ENCODE results near the gene COX7A1. TPM values are rescaled to one million over a fixed set of nuclear protein-coding genes. Genes with fewer than 3 reads are reported as not detected.

Gene COX7A1
- total RNA-seq, 1 donor from 2014 or later, result 1.0 TPM

GRCh38 chr19:36128392-36128736, 23.9 kb downstream of the COX7A1 start:
- H3K4me3 ChIP-seq (ENCODE audit: low read depth, low read length), result peak overlapping the region; percentile 47
- no peaks in the 10 kb centered on the region for H3K27me3 ChIP-seq (ENCODE audit: control insufficient read depth, insufficient read depth, low read length)
- no peaks in the 10 kb centered on the region for H3K36me3 ChIP-seq (ENCODE audit: control insufficient read depth, insufficient read depth, low read length)
- TF ChIP-seq CTCF (IDR thresholded peaks at IDR 0.05; ENCODE audit: insufficient read depth, low read length, poor library complexity, severe bottlenecking), result no peak
- DNase-seq (ENCODE audit: low read depth), result no peak

GRCh38 chr19:36125557-36125956, 26.7 kb downstream of the COX7A1 start:
- no peaks in the 10 kb centered on the region for H3K36me3 ChIP-seq (ENCODE audit: control insufficient read depth, insufficient read depth, low read length)
- TF ChIP-seq CTCF (IDR thresholded peaks at IDR 0.05; ENCODE audit: insufficient read depth, low read length, poor library complexity, severe bottlenecking), result no peak
- no peak overlapping the region for H3K4me3 ChIP-seq (ENCODE audit: low read depth, low read length)
- no peak for DNase-seq (ENCODE audit: low read depth)
- H3K27me3 ChIP-seq (ENCODE audit: control insufficient read depth, insufficient read depth, low read length), result no peaks in the 10 kb centered on the region

- no peaks in the 10 kb centered on the region for H3K36me3 ChIP-seq (ENCODE audit: control insufficient read depth, insufficient read depth, low read length)
- no peak for TF ChIP-seq CTCF (IDR thresholded peaks at IDR 0.05; ENCODE audit: insufficient read depth, low read length, poor library complexity, severe bottlenecking)
- H3K4me3 ChIP-seq (ENCODE audit: low read depth, low read length), result no peak overlapping the region
- H3K27me3 ChIP-seq (ENCODE audit: control insufficient read depth, insufficient read depth, low read length), result no peaks in the 10 kb centered on the region
- no peak for DNase-seq (ENCODE audit: low read depth)
Measured at GRCh38 chr19:36121486-36122124, 30.6 kb downstream of the COX7A1 start.

DNA sequence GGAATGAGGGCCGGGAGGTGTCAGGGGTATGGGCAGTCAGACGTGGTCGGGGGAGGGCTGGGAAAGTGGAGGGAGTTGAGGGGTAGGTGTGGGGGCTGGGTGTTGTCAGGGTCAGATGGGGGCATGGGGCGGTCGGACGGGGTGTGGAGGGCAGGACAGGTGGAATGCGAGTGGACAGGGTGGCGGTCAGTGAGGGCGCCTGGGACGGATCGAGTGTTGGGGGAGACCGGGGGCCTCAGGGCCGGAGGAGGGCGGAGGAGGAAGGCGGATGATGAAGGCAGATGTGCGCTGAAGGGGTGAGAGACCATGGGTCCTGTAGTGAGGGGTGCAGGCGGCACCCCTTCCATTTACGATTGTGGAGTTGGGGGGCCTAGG, 31.3 kb downstream of the COX7A1 start:
- no peak overlapping the region for H3K4me3 ChIP-seq (ENCODE audit: low read depth, low read length)
- H3K36me3 ChIP-seq (ENCODE audit: control insufficient read depth, insufficient read depth, low read length), result no peaks in the 10 kb centered on the region
- no peak for TF ChIP-seq CTCF (IDR thresholded peaks at IDR 0.05; ENCODE audit: insufficient read depth, low read length, poor library complexity, severe bottlenecking)
- no peaks in the 10 kb centered on the region for H3K27me3 ChIP-seq (ENCODE audit: control insufficient read depth, insufficient read depth, low read length)
- DNase-seq (ENCODE audit: low read depth), result no peak

DNA sequence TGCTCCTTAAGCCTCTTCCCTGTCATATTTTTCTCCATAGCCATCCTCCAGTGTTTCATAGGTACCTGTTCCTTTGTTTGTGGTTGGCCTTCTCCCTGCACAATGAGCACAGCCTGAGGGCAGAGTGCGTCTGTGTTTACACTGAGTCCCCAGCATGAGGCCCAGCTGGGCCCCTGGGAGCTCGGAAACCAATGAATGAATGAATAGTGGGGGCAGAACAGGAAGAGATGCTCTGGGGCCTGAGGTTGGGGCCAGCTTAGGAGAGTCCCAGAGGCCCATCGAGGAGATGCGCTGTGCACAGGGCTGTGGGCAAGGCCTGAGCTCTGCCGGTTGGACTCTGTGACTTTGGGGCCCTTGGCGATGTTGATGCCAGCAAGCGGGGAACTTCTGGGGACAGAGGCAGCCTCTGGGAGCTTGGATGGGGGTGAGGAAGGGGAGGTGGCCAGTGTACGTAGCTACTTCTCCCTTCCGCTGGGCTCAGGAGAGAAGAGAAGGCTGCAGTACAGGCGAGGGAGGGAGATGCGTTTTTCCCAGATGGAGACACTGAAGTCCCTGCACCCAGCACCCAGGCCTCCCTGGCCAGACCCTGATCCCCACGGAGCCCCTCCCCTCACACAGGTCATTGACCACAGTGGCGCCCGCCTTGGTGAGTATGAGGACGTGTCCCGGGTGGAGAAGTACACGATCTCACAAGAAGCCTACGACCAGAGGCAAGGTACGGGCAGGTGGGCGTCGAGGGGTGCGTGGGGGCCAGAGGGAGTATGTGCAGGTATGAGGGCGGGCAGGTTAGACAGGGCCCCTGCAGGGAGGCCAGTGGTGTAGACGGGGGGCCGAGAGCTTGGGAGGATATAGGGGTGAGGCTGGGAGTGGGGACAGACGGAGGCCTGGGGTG, 31.9 kb downstream of the COX7A1 start:
- no peaks in the 10 kb centered on the region for H3K27me3 ChIP-seq (ENCODE audit: control insufficient read depth, insufficient read depth, low read length)
- H3K4me3 ChIP-seq (ENCODE audit: low read depth, low read length), result no peak overlapping the region
- TF ChIP-seq CTCF (IDR thresholded peaks at IDR 0.05; ENCODE audit: insufficient read depth, low read length, poor library complexity, severe bottlenecking), result no peak
- DNase-seq (ENCODE audit: low read depth), result no peak
- H3K36me3 ChIP-seq (ENCODE audit: control insufficient read depth, insufficient read depth, low read length), result no peaks in the 10 kb centered on the region
